Activated gamma-delta T cell treated with anti-CD3 and anti-CD28 coated beads, Interleukin-2, amount 50 U/mL, for 16 hours (primary cell): ENCODE measurements around the gene TNFSF18.
"Not testable (repeated sequence)": the region's sequence is repeated elsewhere in the genome, so short reads cannot be mapped to it uniquely, and the experiment has no call there.

Source experiments
- DNase-seq: peaks from one replicate; pipeline ENCODE4 v3.0.0-alpha.2; 2020; ENCODE audit warnings: low read depth

Gene TNFSF18, protein sequence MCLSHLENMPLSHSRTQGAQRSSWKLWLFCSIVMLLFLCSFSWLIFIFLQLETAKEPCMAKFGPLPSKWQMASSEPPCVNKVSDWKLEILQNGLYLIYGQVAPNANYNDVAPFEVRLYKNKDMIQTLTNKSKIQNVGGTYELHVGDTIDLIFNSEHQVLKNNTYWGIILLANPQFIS

DNA sequence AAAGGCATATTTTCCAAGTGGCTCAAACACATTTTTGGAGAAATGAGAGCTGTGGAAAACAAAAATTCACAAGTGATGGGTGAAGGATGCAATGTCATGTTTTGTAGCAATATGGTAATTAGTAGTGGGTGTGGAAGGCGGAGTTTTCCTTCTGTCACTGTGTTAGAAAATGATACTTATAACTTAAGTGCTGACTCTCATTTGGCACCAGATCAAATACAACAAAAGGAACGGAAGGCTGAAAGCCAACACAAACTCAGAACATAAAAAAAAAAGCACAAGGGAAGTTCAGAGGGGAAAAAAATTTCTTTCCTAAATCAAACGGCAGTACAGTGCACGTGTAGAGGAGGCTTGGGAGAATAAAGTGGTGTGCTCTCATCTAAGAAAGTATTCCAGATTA is at the start of gene TNFSF18:
TSS of gene TNFSF18 (minus strand) at position 77 of the 400 bp plus-strand sequence. CDS start at position 32, 45 bp downstream.
- no peak for DNase-seq

DNA sequence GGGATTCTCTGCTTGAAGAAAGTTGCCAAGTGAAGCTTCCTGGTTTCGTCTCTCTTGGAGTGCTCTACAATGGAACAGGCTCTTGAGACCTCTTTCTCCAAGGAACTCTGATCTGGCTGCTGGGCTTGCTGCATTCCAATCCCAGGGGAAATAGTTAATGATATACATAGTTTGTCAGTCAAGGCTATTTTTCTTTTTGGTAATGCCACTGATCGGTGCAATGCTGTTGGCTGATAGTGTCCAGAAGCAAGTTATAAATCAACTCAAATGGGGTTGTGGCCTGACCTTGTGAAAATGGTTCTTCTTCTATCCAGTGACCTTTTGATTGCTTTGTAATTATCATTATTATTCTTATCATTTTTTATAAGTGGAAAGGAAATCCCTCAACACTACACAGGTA is 48.4 kb upstream of the TNFSF18 start:
- no peak for DNase-seq

DNA sequence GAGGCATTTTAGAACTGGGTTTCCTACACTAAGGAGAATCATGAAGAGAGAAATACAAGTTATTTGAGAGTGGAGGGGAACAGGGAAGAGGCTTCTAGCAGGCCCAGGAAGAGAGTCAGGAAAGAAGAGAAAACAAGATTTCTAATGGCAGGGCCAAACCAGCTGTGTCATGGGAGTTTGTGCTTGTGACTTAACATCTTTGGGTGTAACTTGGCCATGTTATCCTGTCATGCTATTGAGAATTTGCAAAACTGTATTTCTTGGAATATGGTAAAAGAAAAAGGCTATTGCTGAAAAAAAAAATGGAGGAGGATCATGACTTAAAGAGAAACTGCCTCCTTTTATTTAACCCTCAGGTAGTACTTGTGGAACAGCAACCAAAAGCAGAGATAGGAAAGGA is 47.4 kb upstream of the TNFSF18 start:
- DNase-seq: no peak

DNA sequence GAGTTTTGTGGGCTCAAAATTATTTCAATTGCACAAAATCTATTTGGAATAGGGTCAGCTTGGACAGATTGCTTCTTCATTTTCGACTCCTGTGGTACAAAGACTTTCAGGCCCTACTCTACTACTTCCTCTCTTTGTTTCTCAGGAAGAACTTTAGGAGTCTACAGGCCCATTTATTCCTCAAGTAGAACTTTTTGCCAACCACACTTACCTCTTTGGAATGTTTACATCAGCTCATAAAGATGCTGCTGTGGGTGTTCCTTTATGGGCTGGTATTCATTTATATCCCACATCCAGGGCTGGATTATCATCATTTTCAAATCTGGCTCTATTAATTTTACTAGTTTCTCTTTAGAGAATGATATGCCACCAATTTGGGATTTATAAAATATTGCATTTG is 46.3 kb upstream of the TNFSF18 start:
- no peak for DNase-seq

DNA sequence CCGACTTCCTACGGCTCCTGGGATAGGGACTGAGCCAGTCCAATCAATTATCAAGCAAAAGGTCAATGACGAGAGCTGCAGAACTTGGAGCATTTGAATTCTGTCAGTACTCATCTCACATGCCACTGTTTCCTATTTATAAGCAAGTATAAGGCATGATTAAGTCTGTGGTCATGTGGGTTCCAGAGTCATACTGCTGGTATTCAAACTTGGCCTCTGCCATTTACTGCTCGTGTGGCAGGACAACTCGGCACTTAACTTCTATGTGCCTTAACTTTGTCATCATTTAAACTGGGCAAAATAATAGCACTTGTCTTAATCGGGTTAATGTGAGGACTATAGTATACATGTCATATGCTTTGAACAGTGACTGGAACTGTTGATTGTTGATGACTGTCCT is 44.9 kb upstream of the TNFSF18 start:
- no peak for DNase-seq

DNA sequence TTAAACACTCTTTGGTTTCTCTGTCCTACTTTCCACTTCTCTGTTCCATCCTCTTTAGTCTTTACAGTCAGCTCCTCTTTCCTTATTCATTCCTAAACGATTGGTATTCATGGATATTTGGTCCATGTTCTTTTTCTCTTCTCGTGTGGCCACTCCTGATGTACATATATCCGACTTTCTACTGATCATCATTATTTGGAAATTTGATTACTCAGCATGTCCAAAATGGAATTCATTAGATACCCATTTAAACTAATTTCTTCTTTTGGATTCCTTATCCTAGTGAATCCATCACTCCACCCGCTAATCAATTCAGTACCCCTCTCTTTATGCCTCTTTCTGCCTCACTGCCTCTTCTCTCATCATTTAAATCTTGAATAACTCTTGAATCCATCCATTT is 43.8 kb upstream of the TNFSF18 start:
- DNase-seq: no peak

DNA sequence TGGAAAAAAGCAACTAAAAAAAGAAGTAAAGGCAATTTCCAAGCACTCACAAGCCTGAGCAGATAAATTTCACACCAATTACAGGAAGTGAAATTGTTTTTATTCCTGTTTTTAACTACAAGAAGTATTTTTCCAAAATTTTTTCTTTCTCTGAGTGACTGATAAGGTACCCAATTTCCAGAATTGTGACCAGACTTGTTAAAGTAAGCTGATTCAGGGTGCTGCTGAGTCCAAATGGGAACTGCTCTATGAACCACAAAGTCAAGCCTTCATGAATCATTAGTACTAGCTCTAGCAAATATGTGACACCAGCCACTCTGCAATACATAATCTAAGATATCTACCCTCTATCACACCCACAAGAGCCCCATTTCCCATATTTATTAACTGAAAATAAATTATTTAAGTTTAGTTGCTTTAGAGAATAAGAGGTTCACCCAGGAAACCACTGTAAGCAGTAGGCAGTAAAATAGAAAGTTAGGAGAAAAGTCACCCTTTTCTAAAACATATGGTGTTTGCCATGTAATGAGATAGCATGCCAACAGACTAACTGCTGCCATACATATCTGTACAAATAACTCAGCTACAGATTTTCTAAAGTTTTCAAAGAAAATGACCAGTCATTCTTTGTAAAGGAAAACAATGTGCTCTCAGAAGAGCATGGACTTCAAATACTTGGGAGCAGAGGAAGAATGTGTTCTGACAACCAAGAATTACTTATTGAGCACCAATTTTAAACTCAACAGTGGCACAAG is 43.1 kb upstream of the TNFSF18 start:
- DNase-seq: no peak

DNA sequence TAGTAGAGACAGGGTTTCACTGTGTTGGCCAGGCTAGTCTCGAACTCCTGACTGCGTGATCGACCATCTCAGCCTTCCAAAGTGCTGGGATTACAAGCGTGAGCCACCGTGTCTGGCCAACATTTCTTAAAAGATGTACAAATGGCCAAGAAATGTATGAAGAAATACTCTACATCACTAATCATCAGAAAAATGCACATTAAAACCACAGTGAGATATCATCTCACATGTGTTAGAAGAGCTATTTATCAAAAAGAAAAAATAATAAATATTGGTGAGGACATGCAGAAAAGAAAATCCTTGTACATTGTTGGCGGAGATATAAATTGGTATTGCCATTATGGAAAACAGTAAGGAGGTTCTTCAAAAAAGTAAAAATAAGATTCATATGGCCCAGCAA is 33.6 kb upstream of the TNFSF18 start:
- no peak for DNase-seq

DNA sequence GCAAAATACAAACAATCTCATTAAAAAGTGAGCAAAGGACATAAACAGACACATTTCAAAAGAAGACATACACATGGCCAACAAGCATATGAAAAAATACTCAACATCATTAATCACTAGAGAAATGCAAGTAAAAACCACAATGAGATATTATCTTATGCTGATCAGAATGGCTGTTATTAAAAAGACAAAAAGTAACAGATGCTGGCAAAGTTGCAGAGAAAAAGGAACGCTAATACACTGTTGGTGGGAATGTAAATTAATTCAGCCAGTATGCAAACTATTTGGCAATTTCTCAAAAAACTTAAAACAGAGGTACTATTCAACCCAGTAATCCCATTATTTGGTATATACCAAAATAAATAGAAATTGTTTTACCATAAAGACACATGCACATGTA is 32.2 kb upstream of the TNFSF18 start:
- DNase-seq: no peak

DNA sequence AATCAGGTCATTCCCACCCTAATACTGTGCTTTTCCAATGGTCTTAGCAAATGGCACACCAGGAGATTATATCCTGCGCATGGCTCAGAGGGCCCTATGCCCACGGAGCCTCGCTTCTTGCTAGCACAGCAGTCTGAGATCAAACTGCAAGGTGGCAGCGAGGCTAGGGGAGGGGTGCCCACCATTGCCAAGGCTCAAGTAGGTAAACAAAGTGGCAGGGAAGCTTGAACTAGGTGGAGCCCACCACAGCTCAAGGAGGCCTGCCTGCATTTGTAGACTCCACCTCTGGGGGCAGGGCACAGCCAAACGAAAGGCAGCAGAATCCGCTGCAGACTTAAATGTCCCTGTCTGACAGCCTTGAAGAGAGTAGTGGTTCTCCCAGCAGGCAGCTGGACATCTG is 23.5 kb upstream of the TNFSF18 start:
- not testable (repeated sequence) for DNase-seq

DNA sequence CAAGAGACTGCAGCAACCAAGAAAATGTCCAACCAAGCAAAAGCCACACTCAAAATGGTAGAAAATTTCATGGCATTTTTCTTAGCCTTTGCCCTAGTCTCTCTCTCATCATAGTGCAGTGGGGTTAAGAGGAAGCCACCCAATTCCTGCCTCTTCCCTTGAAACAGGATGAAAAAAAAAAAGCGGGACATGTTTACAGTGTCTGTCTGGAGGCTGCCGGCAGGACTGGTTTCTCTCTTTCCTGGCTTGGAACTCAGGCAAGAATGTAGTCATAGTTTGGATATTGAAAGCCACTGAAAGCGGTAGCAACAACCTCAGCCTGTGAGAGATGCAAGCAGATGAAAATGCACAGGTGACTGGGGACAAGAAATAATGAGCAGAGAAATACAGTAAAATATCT is 13.3 kb upstream of the TNFSF18 start:
- no peak for DNase-seq

DNA sequence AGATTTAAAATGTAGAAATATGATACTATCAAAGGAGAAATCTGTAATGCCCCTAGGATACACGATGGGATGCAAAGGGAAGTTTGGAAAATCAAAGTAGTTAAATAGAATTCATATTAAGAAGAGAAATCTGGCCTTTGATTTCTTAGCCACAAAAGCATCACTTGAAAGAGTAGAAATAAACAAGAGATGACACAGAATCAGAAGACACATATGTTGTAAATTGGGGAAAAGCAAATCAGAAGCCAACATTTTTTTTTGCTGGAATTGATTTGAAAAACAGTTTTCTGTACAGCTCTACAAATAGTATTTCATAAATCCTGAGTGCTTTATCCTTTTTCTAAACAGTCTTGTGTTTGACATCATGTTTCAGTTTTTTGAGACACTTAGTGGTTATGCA is 12.4 kb upstream of the TNFSF18 start:
- no peak for DNase-seq

DNA sequence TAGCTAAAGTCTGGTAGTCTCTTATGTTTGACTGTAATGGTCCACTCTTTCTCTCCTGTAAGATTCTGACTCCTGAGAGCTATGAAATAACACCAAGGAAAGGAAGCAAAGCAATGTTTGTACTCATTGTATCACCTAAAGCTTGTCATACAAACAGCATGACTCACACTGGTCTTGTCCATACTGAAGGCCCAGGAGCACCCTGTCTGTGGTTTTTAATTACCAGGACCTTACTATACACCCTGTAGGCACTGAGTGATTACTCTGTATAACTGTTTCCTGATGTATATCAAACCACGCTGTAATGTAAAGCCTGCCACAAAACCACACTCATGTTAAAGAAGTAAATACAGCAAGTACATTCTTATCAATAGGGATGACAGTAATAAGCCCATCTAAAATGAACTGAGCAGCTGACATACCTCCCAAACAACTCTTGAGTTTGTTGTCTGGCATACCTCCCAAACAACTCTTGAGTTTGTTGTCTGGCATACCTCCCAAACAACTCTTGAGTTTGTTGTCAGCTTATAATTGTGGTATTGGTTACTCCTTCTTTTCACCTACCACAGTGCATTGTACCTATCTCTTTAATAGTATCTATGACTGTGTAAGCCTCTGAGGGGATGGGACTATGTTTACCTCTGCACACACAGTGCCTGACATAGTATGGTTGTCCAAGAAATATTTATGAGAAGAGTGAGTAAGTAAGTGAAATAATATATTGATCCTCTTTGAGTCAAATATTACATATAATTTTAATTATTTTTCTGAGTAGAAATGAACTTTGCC is 11.6 kb upstream of the TNFSF18 start:
- DNase-seq: no peak

DNA sequence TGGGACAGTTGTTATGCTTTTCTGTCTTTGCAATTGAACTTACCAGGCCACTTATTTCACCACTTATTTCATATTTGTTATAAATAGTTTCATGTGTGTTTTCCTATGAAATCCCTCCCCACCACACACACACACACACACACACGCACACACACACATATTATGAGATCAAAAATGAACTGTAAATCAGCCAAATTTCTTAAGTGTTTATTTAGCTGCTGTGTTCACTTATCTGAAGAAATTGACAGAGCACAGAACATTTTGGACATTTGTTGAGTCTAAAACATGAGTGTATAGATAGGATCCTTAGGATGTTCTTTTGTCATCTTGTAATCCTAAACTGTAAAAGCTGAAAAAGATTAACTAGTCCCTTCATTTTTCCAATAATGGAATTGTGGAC is 7.8 kb upstream of the TNFSF18 start:
- DNase-seq: no peak

DNA sequence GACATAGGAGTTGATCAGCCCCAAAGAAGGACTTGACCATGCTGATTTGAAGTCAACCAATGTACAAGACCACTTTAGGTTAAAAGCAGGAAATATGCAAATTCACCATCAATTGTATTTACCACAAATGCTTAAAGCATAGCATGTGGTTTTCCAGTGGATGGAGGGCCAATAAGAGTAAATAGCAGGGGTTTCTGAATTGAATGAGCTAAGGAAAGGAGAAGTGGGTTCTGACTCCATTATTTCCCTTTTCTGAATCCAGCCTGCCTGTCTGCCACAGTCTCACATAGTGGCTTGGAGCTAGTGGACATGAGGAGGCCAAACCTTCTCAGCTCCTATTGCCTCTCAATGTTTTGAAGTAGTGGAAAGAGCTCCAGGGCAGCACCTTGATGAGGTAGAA is 7.2 kb upstream of the TNFSF18 start:
- no peak for DNase-seq

DNA sequence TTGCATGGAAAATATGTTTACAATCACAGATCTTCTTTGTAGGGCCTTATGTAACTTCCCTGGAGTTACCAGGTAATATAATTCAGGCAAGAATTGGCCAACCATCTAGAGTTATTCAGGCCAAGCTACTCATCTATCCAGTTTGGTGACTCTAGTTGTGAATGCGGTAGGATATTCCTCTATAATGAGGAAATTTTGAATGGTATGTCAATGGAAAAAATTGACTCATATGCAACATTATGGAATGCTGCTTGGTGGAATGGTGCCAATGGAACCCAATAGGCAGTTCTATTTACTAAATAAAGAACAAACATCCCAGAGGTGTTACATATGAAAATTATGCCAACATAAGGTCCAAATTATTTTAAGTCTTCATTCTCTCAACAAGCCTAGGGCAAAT is 5.6 kb upstream of the TNFSF18 start:
- DNase-seq: no peak

DNA sequence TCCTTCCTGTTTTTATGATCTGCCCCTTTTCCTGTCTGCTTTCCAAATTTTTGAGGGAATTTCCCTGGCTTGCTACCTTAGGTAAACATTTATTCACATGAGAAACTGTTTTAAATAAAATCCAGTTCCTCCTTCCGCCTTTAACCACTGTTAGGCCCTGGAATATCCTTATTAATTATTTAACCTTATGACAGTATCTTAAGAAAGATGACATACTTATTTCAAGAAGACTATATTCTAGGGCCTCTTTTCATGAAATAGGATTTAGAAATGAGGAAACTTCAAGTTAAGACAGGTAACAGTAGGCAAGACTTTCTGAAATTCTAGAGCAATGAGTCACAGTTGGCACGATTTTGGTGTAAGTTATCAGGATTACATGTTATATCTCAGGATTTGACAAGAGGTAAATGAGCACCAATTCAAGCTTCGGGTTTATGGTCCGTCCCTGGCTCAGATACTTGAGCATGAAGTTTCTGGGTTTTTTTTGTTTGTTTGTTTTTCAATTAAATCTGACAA is 2.0 kb upstream of the TNFSF18 start:
- no peak for DNase-seq

DNA sequence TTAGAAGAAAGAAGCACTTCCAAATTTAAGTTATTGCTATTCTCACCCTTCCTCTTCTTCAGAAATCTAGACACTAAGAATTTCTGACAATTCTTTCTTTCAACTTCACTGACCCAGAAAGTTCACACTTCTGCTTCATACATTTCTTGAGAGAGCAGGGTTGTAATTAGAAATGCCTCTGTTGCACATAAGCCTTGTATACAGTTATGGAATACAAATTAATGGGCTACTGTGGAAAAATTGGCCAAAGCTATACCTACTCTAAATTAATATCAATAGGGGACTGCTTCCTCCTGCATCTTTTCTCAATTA is 1.5 kb downstream of the TNFSF18 start:
- no peak for DNase-seq

DNA sequence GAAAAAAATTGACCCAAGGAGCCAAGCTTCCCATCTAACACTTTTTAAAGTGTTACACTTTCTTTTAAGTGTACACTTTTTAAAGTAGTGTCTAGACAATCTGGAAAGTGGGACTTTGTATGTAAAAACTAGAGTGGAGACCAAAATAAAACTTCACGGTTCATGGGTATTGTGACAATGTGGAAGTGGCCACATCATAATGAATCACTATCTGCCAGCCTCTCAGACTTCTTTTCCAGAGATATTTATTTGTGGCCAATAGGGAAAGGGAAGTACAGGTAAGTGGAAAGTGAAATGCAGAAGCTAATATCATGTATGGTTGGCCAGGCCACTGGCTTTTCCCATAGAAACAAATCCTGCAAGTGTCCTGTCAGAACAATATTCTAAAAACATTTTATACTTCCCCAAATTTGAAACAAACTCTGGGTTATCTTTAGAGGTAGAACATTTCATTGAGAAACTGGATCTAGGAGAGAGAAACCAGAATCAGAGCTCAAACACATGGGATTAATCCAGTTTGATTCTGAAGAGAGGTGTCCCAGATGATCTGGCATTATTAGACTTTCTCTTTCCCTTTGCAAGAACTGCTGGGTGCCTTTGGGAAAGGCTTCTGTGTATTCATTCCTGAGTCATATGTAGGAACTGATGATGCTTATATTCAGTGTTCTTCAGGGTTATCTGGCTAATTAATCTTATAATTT is 2.0 kb downstream of the TNFSF18 start:
- no peak for DNase-seq

DNA sequence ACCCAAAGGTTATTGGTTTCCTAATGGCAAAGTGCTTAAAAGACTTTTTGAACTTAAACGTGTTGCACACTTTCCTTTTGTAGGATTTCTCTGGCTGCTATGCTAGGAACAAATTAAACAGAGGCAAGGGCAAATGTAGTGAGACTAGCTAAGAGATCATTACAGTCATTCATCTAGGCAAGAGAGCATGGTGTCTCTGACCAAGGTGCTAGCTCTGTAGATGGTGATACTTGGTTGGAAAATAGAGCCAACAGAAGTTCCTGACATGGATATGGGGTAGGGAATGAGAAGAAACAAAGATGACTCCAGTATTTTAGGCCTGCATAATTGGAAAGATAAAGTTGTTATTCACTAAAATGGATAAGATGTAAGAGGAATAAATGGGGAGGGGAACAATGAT is 6.1 kb downstream of the TNFSF18 start:
- no peak for DNase-seq

DNA sequence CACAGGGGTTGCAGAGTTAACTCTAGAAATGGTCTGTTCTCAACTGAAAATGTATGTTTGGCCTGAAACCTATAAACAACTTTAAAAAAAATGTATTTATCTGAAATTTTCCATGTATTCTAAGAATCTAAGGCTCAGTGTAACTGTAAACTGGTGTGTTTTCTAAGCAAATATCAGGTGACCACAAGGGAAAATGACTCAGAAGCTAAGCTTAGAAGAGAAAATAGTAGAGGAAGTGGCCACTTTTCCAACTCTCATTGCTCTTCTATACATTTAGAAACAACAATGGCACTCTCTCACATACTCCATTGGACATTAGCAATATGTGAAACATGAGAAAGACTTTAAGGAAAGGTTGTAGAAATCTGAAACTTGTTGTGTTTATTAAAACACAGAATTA is 7.5 kb downstream of the TNFSF18 start:
- no peak for DNase-seq

DNA sequence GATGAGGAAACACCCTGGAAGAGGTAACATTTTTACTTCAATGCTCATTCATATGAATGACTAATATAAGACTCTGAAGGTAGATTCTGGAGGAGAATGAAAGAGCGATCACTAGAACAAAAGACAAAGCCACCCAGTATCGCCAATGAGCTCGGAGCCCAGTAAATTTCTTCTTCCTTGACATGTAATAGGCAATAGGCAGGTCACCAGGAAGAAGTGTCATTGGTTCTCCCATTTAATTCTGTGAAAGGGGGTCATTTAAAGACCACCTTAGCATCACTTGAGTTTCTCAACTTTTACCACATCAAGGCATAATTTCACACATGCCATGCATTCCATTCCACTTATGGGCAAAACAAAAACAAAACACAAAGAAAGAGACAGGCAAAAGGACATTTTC is 7.9 kb downstream of the TNFSF18 start:
- DNase-seq: no peak

DNA sequence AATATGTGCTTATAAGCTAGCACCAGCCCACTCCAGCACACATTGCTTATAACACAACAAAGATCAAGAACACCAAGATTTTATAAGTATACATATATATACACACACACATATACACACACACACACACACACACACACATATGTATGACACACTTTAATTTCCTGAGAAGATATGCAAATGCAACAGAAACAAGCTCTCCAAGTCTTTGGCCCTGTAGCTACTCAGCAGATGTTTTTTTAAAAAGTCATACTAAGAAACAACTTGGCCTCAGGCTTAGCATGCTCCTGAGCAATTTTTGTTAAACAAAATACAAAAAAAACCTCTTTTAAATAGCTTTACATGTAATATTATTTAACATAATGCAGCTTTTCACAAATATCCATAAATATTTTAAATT is 11.1 kb downstream of the TNFSF18 start:
- no peak for DNase-seq
